Smooth muscle cell (in vitro differentiated cells): ENCODE data around the gene PAX2. TPM values are rescaled to one million over a fixed set of nuclear protein-coding genes. Genes with fewer than 3 reads are reported as not detected.

Experiments
- DNase-seq: peaks from one replicate; lab custom pipeline; 2025; ENCODE audit not compliant: unreplicated experiment; lab: John Stamatoyannopoulos, UW
- H2AFZ ChIP-seq: fragments of 200-600 bp; sonication (generic); 2 replicates; pipeline ENCODE4 v1.6.0; 2016; ENCODE audit warnings: antibody characterized with exemption, low read depth, mild to moderate bottlenecking
- H3F3A ChIP-seq: fragments of 200-600 bp; sonication (generic); 2 replicates; pipeline ENCODE4 v1.6.0; 2017; ENCODE audit warnings: antibody characterized with exemption, low read depth
- H3K27ac ChIP-seq: fragments of 200-600 bp; sonication (generic); 2 replicates; pipeline ENCODE4 v1.5.1; 2016; ENCODE audit warnings: low read depth, mild to moderate bottlenecking
- H3K27me3 ChIP-seq: fragments of 200-600 bp; sonication (generic); 2 replicates; pipeline ENCODE4 v1.6.1; 2016; ENCODE audit warnings: low read depth, mild to moderate bottlenecking
- H3K36me3 ChIP-seq: fragments of 200-600 bp; sonication (generic); 2 replicates; pipeline ENCODE4 v1.5.1; 2016; ENCODE audit warnings: low read depth
- H3K4me1 ChIP-seq: fragments of 200-600 bp; sonication (generic); 2 replicates; pipeline ENCODE4 v1.5.1; 2016; ENCODE audit warnings: low read depth
- H3K4me2 ChIP-seq: fragments of 200-600 bp; sonication (generic); 2 replicates; pipeline ENCODE4 v1.6.0; 2016; ENCODE audit warnings: mild to moderate bottlenecking
- H3K4me3 ChIP-seq: fragments of 200-600 bp; sonication (generic); 2 replicates; pipeline ENCODE4 v1.5.1; 2016; ENCODE audit warnings: mild to moderate bottlenecking
- H3K79me2 ChIP-seq: fragments of 200-600 bp; sonication (generic); 2 replicates; pipeline ENCODE4 v1.6.0; 2016; ENCODE audit warnings: low read depth, mild to moderate bottlenecking
- H3K9ac ChIP-seq: fragments of 200-600 bp; sonication (generic); 2 replicates; pipeline ENCODE4 v1.6.0; 2016; ENCODE audit warnings: low read depth
- H3K9me3 ChIP-seq: fragments of 200-600 bp; sonication (generic); replicated peaks from 2 replicates; pipeline ENCODE4 v1.5.1; 2016; ENCODE audit warnings: low read depth
- H4K20me1 ChIP-seq: fragments of 200-600 bp; sonication (generic); 2 replicates; pipeline ENCODE4 v1.6.0; 2016; ENCODE audit warnings: low read depth
- CTCF ChIP-seq: fragments of 200-600 bp; sonication (generic); IDR thresholded peaks from 2 replicates; pipeline ENCODE4 v1.5.1; 2017; ENCODE audit warnings: borderline replicate concordance, mild to moderate bottlenecking, antibody characterized with exemption; ENCODE audit not compliant: insufficient read depth, poor library complexity, severe bottlenecking
- WGBS: methylation state at CpG from one replicate; pipeline ENCODE4 v1.1.7; 2016; ENCODE audit warnings: low lambda C conversion rate; 5-methylcytosine and 5-hydroxymethylcytosine counted together
- polyA plus RNA-seq: library from polyadenylated mRNA; unstranded; fragments of >200 nt; fragmentation: Nextera tagmentation; extraction: Ambion mirVana; gene quantifications from 2 replicates; pipeline ENCODE4 v1.2.1, GENCODE V29; 2016
- total RNA-seq: library from RNA; depleted of rRNA; stranded (reverse); fragments of >200 nt; gene quantifications from 2 replicates; pipeline ENCODE4 v1.2.3, GENCODE V29; 2014

Gene PAX2
- total and polyA plus RNA-seq, 2 experiments from 2014 or later = not detected

GRCh38 chr10:100745882-100746783 lies 751 bp downstream of the PAX2 start:
- Histone ChIP-seq H3K4me1 (peaks cover 46% of the 10 kb centered on the region), H3K4me3 (no peak overlapping the region), H3K36me3 (no peaks in the 10 kb centered on the region), H2AFZ (no peak overlapping the region), H3K9ac (no peak overlapping the region), H3K79me2 (no peaks in the 10 kb centered on the region), H3F3A (no peaks in the 10 kb centered on the region), H3K9me3 (no peaks in the 10 kb centered on the region), H3K27me3 (peaks cover 100% of the 10 kb centered on the region), H3K27ac (no peak overlapping the region), H4K20me1 (peaks cover 6% of the 10 kb centered on the region), H3K4me2 (peak overlapping the region; percentile 78)
- WGBS = 1% methylated on average over 29 of the region's 54 CpGs
- no peak for TF ChIP-seq CTCF
- no peak for DNase-seq

- no peaks in the 10 kb centered on the region for H3K9me3 ChIP-seq
- H3K36me3 ChIP-seq = no peaks in the 10 kb centered on the region
- no peak overlapping the region for H2AFZ ChIP-seq
- no peaks in the 10 kb centered on the region for H3K79me2 ChIP-seq
- 11% methylated on average over 9 of the region's 9 CpGs for WGBS
- H4K20me1 ChIP-seq = peaks cover 6% of the 10 kb centered on the region
- no peak for TF ChIP-seq CTCF
- no peak overlapping the region for H3K4me3 ChIP-seq
- H3K27me3 ChIP-seq = peaks cover 100% of the 10 kb centered on the region
- H3K27ac ChIP-seq = no peak overlapping the region
- H3K4me1 ChIP-seq = peaks cover 40% of the 10 kb centered on the region
- DNase-seq = no peak
- no peak overlapping the region for H3K9ac ChIP-seq
- H3F3A ChIP-seq = no peaks in the 10 kb centered on the region
- H3K4me2 ChIP-seq = no peak overlapping the region
Observed at GRCh38 chr10:100746784-100747455, 1.5 kb downstream of the PAX2 start.

- H3K9me3 ChIP-seq = no peaks in the 10 kb centered on the region
- peak overlapping the region; percentile 24 for H3K4me3 ChIP-seq
- H3K36me3 ChIP-seq = no peaks in the 10 kb centered on the region
- H3F3A ChIP-seq = no peaks in the 10 kb centered on the region
- peak overlapping the region; percentile 68 for H3K4me2 ChIP-seq
- H3K79me2 ChIP-seq = no peaks in the 10 kb centered on the region
- peaks cover 6% of the 10 kb centered on the region for H4K20me1 ChIP-seq
- no peak overlapping the region for H3K9ac ChIP-seq
- H2AFZ ChIP-seq = no peak overlapping the region
- no peak for DNase-seq
- H3K27ac ChIP-seq = no peak overlapping the region
- TF ChIP-seq CTCF = no peak
- 2% methylated on average over 37 of the region's 57 CpGs for WGBS
- H3K4me1 ChIP-seq = peaks cover 33% of the 10 kb centered on the region
- peaks cover 100% of the 10 kb centered on the region for H3K27me3 ChIP-seq
Observed at GRCh38 chr10:100747456-100748230, 2.3 kb downstream of the PAX2 start.
